Frontal cortex (tissue), 4 donors: ENCODE data around the gene GBF1. TPM values are rescaled to one million over a fixed set of nuclear protein-coding genes. Genes with fewer than 3 reads are reported as not detected.

ENCODE experiments used
- DNase-seq, 2 donors: peaks; one replicate each; pipeline ENCODE4 v3.0.0; 2012; ENCODE audit warnings: low spot score in 2 of 2
- FAIRE-seq: peaks from 2 replicates; lab custom pipeline; 2012; peaks lifted over from hg19 to GRCh38; lab: Jason Lieb, UNC
- total RNA-seq: library from RNA; depleted of rRNA; stranded (reverse); fragments of >200 nt; gene quantifications from one replicate; pipeline ENCODE4 v1.2.3, GENCODE V29; 2014
- donor health status: control.
- donor health status: control.
- donor health status: control.

The GBF1 gene
- total RNA-seq, 1 donor from 2014 or later: 14.7 TPM

DNA sequence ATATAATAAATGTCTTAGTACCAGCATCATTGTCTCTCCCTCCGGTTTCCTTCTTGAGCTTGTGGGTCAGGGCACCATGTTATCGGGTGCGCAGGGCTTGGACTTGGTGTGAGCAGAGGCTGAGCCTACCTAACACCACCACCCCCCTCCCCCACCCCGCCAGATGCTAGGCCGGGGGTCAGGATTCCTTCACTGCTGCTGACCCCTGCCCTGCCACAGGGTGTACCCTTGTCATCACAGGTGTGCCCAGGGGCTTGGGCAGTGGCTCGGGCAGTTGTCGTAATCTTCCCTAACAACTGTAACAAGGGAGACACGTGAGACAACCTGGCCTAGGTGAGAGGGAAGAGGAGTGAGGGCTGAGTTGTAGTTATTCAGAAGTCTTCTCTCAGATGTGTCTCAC lies 137.5 kb downstream of the GBF1 start:
- DNase-seq (no peak), FAIRE-seq (no peak)

DNA sequence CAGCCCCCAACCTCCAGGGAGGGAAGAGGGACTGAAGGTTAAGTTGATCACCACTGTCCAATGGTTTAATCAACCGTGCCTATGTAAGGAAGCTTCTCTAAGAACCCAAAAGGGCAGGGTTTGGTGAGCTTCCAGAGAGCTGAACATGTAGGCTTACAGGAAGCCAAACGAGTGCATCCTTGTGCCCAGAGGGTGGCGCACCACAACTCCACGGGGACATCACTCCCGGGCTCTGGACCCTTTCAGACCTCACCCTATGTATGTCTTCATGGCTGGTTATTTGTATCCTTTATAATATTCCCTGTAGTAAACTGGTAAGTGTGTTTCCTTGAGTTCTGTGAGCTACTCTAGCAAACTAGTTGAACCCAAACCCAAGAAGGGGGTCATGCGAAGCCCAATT lies 138.7 kb downstream of the GBF1 start:
- FAIRE-seq (no peak), DNase-seq (no peak)

DNA sequence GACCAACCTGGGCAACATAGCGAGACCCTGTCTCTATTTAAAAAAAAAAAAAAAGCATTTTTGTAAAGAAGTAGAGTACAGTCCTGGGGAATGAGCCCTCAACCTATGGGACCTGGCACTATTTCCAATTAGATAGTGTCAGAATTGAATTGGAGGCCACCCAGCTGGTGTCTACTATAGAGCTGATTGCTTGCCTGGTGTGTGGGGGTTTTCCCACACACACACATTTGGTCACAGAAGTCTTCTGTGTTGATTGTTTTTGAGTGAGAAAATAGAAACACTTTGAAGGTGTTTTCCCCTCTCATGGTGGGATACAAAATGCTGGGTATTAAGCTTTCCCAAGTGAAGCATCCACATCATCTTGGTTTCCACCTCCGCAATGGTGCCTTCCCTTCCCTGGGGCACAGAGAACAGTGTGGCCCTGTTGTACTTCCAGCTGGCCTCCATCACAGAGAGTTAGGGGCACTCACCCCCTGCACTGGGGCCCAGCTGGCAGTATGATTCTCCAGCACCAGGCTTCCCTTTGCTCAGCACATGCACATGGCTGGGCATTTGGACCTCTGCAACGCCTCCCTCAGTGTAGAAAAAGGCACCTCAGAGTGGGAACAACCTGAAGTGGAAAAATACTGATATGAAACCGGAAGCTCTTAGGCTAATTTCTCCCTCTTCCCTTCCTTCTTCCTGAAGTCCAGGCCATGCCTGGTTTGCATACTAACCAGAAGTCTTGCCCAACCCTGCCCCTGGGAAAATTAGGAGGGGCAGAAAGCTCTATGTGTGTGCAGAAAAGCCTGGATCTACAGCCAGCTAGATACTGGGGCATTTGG lies 139.5 kb downstream of the GBF1 start:
- no peak for FAIRE-seq

DNA sequence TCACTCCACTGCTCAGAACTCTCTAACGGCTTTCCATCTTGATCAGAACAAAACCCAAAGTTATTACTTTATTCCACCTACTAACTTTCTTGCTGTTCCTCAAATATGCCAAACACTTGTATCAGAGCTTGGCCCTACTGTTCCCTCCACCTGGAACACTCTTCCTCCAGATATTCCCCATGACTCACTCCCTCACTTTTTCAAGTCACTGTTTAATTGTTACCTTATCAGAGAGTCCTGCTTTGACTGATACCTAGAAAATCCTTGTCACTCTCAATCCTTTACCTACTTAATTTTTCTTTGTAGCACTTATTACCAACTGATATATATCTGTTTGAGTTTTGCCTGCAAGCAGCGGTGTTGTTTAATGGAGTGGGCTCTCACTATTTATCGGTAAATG lies 144.6 kb downstream of the GBF1 start:
- DNase-seq: no peak
- FAIRE-seq: no peak

More for the DNA sequence above, 139.5 kb downstream of the GBF1 start:
- no peak for DNase-seq

DNA sequence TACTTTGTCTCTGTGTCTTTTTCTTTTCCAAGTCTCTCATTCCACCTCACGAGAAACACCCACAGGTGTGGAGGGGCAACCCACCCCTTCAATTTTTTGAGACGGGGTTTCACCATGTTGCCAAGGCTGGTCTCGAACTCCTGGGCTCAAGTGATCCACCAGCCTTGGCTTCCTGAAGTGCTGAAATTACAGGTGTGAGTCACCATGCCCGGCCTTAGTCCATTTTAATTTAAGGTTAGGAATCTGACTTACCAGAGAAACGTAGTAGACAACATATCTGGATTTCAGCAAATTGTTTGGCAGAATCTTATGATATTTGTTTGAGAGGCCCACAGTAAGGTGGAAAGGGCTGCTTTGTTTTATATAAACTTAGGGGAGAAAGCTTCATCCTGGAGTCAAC lies 147.0 kb downstream of the GBF1 start:
- FAIRE-seq: no peak

DNA sequence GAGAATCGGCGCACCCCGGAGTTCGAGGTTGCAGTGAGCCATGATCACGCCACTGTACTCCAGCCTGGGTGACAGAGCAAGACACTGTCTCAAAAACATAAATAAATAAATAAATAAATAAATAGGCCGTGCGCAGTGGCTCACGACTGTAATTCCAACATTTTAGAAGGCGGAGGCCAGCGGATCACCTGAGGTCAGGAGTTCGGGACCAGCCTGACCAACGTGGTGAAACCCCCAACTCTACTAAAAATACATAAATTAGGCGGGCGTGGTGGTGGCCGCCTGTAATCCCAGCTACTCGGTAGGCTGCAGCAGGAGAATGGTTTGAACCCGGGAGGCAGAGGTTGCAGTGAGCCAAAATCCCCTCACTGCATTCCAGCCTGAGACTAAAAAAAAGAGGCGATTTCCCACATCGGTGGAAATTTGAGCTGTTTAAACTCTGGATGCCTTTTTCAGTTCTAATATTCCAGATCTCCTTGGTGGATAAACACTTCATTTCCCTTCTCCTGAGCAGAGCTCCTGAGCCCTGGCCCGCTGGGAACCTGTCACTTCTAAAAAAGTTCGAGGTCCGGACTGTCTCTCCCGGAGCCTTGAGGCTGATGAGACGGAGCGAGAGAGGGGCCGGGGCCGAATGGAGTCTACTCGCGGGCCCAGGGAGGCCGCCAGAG lies 148.2 kb downstream of the GBF1 start:
- DNase-seq: no peak
- no peak for FAIRE-seq

More for the DNA sequence above, 147.0 kb downstream of the GBF1 start:
- no peak for DNase-seq

DNA sequence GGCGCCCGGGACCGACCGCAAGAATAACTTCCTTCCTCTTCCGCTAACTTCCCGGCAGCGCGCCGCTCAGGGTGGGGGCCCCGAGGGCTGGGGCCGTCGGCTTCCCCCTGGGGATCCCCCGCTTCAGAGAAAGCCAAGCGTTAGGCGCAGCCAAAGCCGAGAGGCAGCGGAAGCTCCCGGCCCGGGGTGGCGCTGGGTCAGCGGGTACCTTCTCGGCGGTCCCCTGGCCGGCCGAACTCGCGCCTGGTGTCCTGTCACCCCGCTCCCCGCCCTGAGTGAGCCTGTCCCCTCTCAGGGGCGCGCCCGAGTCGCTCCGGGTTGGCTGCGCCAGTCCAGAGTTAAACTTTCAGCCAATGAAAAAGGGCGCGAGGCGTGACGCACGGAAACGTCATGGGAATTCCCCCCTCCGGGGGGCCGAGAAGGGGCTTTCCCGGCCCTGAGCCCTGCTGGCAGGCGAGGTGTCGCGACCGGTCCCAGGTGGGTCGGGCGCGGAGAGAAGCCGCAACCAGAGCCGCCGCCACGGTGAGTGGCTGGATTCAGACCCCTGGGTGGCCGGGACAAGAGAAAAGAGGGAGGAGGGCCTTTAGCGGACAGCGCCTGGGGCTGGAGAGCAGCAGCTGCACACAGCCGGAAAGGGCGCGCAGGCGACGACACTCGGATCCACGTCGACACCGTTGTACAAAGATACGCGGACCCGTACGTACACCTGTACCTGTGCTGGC lies 148.9 kb downstream of the GBF1 start:
- peak; percentile 86 to 90 for DNase-seq
- FAIRE-seq: no peak

DNA sequence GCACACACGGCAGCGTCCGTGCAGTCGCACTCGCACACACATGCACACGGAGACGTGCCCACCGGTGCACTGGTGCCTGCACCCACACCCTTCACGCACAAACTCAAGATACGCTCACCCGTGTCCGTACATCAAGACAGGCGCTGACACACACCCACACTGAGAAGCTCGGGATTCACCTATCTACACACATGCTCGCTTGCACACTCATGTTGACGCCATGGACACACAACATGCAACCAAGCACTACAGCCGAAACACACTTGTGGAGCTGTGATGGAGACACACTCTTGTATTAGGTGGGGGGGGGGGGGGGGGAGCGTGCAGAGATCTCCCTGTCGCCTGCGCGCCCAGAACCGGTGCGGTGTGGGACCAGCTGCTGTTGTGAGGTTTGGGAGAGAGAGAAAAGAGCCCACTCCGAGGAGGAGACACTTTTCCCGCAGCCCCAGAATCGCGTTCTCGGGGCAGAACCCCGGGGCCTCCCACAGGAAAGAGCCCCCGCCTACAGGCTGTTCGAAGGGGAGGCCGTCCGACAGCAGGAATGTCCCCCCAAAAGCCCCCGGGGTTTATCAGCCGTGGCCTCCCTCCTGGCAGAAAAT lies 149.6 kb downstream of the GBF1 start:
- no peak for FAIRE-seq
- peak in 1 of 2 donors; percentile 40 for DNase-seq

DNA sequence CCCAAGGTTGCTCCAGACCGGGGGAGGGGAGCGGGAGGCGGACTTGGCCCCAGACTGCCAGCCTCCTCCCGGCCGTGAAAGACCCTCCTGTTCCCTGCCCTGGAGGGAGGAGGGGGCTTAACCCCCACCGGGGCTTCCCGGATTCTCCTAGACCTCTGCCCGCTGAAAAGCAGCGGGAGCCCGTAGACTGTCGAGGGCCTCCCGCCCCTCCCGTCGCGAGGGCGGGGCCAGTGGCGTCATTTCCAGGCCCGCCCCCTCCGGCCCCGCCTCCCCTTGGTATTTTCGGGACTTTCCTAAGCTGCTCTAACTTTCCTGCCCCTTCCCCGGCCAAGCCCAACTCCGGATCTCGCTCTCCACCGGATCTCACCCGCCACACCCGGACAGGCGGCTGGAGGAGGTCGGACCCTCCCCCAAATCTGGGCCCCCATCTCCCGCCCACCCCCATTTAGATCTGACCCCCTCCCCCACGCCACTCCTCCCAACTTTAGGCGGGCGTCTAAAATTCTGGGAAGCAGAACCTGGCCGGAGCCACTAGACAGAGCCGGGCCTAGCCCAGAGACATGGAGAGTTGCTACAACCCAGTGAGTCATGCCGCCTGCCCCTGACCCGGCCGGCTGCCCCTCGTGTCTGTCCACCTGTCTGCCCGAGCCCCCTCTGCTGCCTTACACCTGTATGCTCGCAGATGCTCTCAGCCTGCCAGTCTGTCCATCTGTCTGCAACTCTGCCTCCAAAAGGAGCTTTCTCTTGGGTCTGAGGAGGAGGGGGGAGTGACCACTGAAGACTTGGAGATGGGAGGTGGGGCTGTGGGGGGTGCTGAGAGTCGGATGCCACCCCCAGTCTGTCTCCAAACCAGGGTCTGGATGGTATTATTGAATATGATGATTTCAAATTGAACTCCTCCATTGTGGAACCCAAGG lies 150.3 kb downstream of the GBF1 start, which contains the start of gene NFKB2:
NFKB2 (plus strand) TSS at position 306 of the 917 bp plus-strand sequence; CDS start at position 561, 255 bp downstream.
- DNase-seq: peak; percentile 90 to 93
- no peak for FAIRE-seq

DNA sequence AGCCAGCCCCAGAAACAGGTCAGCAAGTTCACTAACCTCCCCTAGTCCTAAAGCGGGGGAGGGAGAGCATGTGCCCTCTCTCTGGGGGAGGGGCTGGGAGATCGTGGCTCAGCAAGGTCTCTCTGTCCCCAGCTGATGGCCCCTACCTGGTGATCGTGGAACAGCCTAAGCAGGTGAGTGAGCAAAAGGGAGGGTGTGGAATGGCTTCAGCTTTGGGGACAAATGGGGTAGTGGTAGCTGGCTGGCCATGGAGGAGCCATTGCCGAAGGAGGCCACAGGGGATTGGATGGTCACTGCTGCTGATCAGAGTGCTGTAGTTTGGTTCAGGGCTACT lies 151.0 kb downstream of the GBF1 start:
- FAIRE-seq: no peak
- no peak for DNase-seq

DNA sequence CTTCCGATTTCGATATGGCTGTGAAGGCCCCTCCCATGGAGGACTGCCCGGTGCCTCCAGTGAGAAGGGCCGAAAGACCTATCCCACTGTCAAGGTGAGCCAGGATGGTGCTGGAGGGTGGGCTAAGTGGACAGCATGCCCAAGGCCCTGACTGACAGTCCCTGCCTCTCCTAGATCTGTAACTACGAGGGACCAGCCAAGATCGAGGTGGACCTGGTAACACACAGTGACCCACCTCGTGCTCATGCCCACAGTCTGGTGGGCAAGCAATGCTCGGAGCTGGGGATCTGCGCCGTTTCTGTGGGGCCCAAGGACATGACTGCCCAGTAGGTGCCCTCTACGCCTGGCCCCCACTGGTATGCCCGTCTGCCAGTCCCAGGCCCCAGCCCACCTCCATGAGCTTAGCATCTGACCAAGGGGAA lies 151.4 kb downstream of the GBF1 start:
- no peak for DNase-seq
- FAIRE-seq: no peak

DNA sequence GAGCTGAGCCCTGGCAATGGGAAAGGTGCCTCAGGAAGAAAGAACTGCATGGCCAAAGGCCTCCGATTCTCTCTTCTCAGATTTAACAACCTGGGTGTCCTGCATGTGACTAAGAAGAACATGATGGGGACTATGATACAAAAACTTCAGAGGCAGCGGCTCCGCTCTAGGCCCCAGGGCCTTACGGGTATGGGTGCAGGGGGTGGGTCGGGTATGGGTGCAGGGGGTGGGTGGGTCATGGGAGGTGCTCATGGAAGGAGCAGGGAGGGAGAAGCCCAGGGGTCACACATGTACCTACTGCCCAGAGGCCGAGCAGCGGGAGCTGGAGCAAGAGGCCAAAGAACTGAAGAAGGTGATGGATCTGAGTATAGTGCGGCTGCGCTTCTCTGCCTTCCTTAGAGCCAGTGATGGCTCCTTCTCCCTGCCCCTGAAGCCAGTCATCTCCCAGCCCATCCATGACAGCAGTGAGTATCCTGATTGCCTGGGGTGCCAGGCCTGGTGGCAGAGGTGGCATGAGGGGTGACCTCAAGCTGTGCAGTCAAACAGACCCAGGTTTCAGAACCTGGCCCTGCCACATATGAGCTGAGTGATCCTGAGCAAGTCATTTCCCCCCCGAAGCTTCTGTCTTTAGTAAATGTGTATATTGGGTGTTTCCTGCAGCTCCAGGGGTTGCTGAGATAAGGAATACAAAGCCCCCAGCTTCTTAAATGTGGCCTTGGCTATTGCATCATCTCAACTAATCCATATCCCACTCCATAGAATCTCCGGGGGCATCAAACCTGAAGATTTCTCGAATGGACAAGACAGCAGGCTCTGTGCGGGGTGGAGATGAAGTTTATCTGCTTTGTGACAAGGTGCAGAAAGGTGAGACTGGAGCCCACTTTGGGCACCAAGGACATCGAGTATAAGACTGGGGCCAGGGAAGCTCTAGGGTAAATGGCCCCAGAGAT lies 152.2 kb downstream of the GBF1 start:
- DNase-seq (peak in 1 of 2 donors; percentile 29), FAIRE-seq (no peak)

DNA sequence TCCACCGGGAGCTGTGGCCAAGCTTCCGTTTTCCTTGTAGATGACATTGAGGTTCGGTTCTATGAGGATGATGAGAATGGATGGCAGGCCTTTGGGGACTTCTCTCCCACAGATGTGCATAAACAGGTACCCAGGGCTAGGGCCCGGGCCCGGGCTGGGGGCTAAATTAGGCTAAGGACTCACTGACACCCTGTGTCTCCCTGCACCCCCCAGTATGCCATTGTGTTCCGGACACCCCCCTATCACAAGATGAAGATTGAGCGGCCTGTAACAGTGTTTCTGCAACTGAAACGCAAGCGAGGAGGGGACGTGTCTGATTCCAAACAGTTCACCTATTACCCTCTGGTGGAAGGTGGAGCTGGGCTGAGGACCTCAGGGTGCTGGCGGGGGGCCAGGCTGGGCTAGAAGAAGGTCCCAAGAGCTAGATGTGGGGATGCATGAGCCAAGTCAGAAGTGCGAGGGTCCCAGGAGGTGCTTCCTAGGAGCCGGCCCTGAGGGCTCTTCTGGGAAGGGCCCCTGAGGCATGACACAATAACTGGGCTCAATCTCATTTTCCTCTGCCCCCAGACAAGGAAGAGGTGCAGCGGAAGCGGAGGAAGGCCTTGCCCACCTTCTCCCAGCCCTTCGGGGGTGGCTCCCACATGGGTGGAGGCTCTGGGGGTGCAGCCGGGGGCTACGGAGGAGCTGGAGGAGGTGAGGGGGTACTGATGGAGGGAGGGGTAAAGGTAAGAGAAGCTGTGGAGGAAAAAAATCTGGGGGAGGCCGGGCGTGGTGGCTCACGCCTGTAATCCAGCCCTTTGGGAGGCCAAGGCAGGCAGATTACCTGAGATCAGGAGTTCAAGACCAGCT lies 153.1 kb downstream of the GBF1 start:
- peak in 1 of 2 donors; percentile 22 for DNase-seq
- FAIRE-seq: no peak

DNA sequence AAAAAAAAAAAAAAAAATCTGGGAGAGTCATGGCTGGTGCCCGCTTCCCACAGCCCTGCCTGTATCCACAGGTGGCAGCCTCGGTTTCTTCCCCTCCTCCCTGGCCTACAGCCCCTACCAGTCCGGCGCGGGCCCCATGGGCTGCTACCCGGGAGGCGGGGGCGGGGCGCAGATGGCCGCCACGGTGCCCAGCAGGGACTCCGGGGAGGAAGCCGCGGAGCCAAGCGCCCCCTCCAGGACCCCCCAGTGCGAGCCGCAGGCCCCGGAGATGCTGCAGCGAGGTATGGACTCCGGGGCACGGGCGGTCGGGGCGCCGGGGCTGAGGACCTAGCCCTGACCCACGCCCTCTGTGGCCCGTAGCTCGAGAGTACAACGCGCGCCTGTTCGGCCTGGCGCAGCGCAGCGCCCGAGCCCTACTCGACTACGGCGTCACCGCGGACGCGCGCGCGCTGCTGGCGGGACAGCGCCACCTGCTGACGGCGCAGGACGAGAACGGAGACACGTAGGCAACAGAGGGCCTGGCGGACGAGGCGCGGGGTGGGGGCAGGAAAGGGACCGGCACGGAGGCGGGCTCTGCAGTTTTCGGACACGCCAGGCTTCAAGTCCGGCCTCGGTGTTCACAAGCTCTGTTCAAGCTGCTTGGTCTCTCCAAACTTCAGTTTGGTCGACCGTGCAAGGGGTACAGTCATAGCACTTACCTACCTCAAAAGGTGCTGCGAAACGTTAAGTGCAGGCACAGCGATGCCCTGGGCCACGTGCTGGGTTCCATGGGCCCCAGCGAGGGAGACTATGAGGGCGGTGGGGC lies 154.1 kb downstream of the GBF1 start:
- peak; percentile 91 to 93 for DNase-seq

DNA sequence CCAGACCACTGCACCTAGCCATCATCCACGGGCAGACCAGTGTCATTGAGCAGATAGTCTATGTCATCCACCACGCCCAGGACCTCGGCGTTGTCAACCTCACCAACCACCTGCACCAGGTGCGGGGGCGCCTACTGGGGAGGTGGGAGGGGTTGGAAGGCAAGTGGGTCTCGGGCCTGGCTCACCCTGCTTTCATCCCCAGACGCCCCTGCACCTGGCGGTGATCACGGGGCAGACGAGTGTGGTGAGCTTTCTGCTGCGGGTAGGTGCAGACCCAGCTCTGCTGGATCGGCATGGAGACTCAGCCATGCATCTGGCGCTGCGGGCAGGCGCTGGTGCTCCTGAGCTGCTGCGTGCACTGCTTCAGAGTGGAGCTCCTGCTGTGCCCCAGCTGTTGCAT lies 154.7 kb downstream of the GBF1 start:
- peak in 1 of 2 donors; percentile 26 for DNase-seq
- no peak for FAIRE-seq

More for the DNA sequence above, 154.1 kb downstream of the GBF1 start:
- no peak for FAIRE-seq

DNA sequence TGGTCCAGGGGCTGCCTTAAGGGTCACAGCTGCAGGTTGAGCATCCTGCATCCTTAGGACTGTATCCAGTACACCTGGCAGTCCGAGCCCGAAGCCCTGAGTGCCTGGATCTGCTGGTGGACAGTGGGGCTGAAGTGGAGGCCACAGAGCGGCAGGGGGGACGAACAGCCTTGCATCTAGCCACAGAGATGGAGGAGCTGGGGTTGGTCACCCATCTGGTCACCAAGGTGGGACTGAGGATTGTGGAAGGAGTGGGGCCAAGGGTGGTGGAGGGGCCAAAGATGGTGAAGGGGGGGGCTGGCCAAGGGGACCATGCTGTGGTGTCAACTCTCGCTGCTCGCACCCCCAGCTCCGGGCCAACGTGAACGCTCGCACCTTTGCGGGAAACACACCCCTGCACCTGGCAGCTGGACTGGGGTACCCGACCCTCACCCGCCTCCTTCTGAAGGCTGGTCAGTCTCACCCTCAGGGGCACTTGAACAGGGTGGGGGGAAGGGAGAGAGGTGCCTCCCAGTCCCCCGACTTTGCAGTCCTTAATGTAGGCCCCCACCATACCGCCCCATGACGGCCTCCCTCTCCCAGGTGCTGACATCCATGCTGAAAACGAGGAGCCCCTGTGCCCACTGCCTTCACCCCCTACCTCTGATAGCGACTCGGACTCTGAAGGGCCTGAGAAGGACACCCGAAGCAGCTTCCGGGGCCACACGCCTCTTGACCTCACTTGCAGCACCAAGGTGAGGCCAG lies 155.4 kb downstream of the GBF1 start:
- peak in 1 of 2 donors; percentile 31 for DNase-seq
- no peak for FAIRE-seq
